Sigmoid colon (tissue), 7 donors: ENCODE measurements around the gene SAA2. TPM values are rescaled to one million over a fixed set of nuclear protein-coding genes. Genes with fewer than 3 reads are reported as not detected.
A peak's percentile ranks its signal among the peaks of the same experiment; 100 is the strongest.

Experiments
- DNase-seq: peaks from one replicate; pipeline ENCODE4 v3.0.0-alpha.2; 2019
- H3K27ac ChIP-seq, 4 donors: fragments of 200-600 bp; sonication (generic); one replicate each; pipeline ENCODE4 v1.5.1; 2016 to 2019; ENCODE audit warnings: mild to moderate bottlenecking in 1 of 4
- H3K27me3 ChIP-seq, 3 donors: fragments of 200-600 bp; sonication (generic); one replicate each; pipeline ENCODE4 v1.5.1; 2019; ENCODE audit warnings: mild to moderate bottlenecking in 1 of 3
- H3K36me3 ChIP-seq, 4 donors: fragments of 200-600 bp; sonication (generic); one replicate each; pipeline ENCODE4 v1.5.1; 2016 to 2019
- H3K4me1 ChIP-seq, 4 donors: fragments of 200-600 bp; sonication (generic); one replicate each; pipeline ENCODE4 v1.5.1; 2017 to 2019
- H3K4me3 ChIP-seq, 4 donors: fragments of 200-600 bp; sonication (generic); one replicate each; pipeline ENCODE4 v1.5.1; 2017 to 2019; ENCODE audit warnings: mild to moderate bottlenecking in 2 of 4, moderate library complexity in 1 of 4
- H3K9me3 ChIP-seq, 4 donors: fragments of 200-600 bp in 3 of 4; sonication (generic) in 3 of 4; one replicate each; pipeline versions ENCODE4 v1.5.1 to v1.6.1; 2013 to 2019
- EP300 ChIP-seq, 4 donors: sonication (generic); formaldehyde crosslinking; IDR thresholded peaks; one replicate each; pipeline ENCODE4 v1.6.1; 2017; ENCODE audit warnings: antibody characterized with exemption in 4 of 4
- POLR2A ChIP-seq, 2 donors: fragments of 450-650 bp; IDR thresholded peaks; one replicate each; pipeline ENCODE4 v1.6.1; 2016; ENCODE audit warnings: antibody characterized with exemption in 2 of 2, mild to moderate bottlenecking in 2 of 2, moderate library complexity in 2 of 2
- POLR2AphosphoS5 ChIP-seq, 4 donors: sonication (generic); formaldehyde crosslinking; IDR thresholded peaks; one replicate each; pipeline ENCODE4 v1.6.1; 2017; ENCODE audit warnings: antibody characterized with exemption in 4 of 4
- WGBS, 2 donors: extraction: QIAGEN DNeasy Blood & Tissue Kit; methylation state at CpG; one replicate each; pipeline ENCODE4 v1.1.7; 2013; 5-methylcytosine and 5-hydroxymethylcytosine counted together
- intact Hi-C: fragments of 100-400 bp; cut with DNase I; formaldehyde crosslinking; loops from one replicate; pipeline ENCODE4 v1.15.1; 2023
- polyA plus RNA-seq, 3 donors: library from polyadenylated mRNA; stranded (reverse); fragments of 200-250 nt; gene quantifications; one replicate each; pipeline ENCODE4 v1.2.3, GENCODE V29; 2013
- total RNA-seq, 4 donors: library from RNA; depleted of rRNA; stranded (reverse); fragments of >200 nt; gene quantifications; one replicate each; pipeline ENCODE4 v1.1.0, GENCODE V29; 2016
- TF ChIP-seq, protein P1 (sequence below), 4 experiments: fragments of 450-650 bp in 3 of 4; fragments of 200-600 bp in 1 of 4; IDR thresholded peaks; one replicate each; pipeline ENCODE4 v1.5.1; 2016 to 2019; ENCODE audit warnings: antibody characterized with exemption in 4 of 4, mild to moderate bottlenecking in 3 of 4, moderate library complexity in 2 of 4
- donor health status: healthy with polysubstance abuse.
- donor health status: Bipolar disorder and iron deficiency.
- donor health status: healthy.

Gene SAA2
- total and polyA plus RNA-seq, 7 donors = 0.41 to 69.2 (median 9.1) TPM; not detected in 3

GRCh38 chr11:18245396-18245795 is 3.1 kb downstream of the SAA2 start:
- no peak for DNase-seq
- 77 to 78% methylated on average over 6 of the region's 6 CpGs for WGBS, 2 donors
- intact Hi-C loops = no loop called here
- Histone ChIP-seq H3K9me3 (no peaks in the 10 kb centered on the region), H3K27me3 (no peaks in the 10 kb centered on the region), H3K4me1 (no peaks in the 10 kb centered on the region), H3K36me3 (no peaks in the 10 kb centered on the region), H3K4me3 (no peak overlapping the region), H3K27ac (no peak overlapping the region)
- no peak for TF ChIP-seq POLR2A (IDR thresholded peaks at IDR 0.05)

DNA sequence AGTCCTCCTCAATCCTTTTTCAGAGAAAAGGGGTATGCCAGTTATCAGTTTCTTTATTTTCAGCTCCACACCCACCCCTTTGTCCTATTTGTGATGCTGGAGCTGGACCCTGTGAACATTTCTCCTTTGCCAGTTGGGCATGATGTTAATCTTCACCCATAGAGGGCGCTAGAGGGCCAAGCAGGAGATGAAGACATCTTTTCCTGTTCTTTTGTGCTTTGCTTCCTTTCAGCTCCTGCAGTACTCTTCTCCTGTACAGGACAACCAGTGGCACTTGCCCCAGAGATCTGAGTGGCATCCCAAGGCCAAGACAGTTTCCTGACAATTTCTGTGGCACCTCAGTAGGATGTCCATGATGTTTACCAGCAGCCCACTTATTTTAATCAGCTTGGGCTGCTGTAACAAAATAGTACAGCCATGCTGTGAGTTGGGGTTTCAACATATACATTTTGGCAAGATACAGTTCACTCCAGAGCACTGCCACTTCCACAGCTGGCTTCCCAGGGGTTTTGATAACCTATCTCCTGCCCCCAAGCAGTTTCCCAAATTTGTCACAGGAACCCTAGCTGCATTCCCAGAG is 4.6 kb downstream of the SAA2 start:
- intact Hi-C loops = no loop called here
- Histone ChIP-seq H3K27ac (no peak overlapping the region), H3K9me3 (no peaks in the 10 kb centered on the region), H3K36me3 (no peaks in the 10 kb centered on the region), H3K27me3 (no peaks in the 10 kb centered on the region), H3K4me3 (no peak overlapping the region), H3K4me1 (no peaks in the 10 kb centered on the region)
- WGBS, 2 donors = 0 to 2% methylated on average over 1 of the region's 1 CpG
- no peak for DNase-seq
- TF ChIP-seq, protein P1, sequence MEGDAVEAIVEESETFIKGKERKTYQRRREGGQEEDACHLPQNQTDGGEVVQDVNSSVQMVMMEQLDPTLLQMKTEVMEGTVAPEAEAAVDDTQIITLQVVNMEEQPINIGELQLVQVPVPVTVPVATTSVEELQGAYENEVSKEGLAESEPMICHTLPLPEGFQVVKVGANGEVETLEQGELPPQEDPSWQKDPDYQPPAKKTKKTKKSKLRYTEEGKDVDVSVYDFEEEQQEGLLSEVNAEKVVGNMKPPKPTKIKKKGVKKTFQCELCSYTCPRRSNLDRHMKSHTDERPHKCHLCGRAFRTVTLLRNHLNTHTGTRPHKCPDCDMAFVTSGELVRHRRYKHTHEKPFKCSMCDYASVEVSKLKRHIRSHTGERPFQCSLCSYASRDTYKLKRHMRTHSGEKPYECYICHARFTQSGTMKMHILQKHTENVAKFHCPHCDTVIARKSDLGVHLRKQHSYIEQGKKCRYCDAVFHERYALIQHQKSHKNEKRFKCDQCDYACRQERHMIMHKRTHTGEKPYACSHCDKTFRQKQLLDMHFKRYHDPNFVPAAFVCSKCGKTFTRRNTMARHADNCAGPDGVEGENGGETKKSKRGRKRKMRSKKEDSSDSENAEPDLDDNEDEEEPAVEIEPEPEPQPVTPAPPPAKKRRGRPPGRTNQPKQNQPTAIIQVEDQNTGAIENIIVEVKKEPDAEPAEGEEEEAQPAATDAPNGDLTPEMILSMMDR (IDR thresholded peaks at IDR 0.05) = peak in 2 of 4 experiments; percentile 8 to 43
- no peak for TF ChIP-seq POLR2A (IDR thresholded peaks at IDR 0.05)
- TF ChIP-seq EP300 (IDR thresholded peaks at IDR 0.05) = no peak
- TF ChIP-seq POLR2AphosphoS5 (IDR thresholded peaks at IDR 0.05) = no peak

GRCh38 chr11:18239655-18240054 is 8.8 kb downstream of the SAA2 start:
- 89 to 95% methylated on average over 1 of the region's 1 CpG for WGBS, 2 donors
- intact Hi-C loops = no loop called here

DNA sequence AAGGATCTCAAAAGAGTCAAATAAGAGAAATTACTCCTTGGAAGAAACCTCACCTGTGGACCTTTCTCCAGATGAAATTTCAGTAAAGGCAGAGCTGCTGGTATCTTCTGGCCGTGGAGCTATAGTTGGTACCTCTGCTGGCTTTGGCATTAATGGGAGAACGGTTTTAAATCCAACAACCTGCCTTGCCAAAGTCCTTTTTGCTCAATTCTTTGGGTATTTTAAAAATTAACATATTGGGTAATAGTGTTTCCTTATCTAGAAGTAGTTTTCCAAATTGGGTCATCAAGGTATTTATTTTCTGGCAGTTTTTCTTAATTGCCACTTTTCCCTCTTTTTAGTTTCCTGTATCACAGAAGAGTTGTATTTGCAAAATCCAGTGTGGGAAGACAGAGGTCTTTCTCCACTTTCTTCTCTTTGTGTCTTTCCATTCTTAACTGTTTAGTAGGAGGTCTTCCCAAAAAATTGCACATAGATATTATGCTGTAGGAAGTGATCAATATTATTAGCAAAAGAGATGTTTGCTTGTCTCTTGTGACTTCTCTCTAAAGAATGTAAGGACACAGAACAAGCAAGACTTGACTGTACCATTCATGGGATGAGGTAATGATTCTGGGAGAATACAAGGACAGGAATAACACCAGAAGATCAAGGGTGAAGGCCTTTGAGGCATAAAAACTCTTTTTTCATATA is 11.7 kb downstream of the SAA2 start, which contains the start of gene SAA4:
SAA4 (minus strand) TSS at position 139 of the 693 bp plus-strand sequence. CDS start 876 bp downstream, outside the sequence.
- Histone ChIP-seq H3K27ac (no peak within 1 kb of the TSS), H3K9me3 (no peaks in the 10 kb centered on the region), H3K4me3 (no peak within 1 kb of the TSS), H3K36me3 (no peaks in the 10 kb centered on the region), H3K4me1 (no peaks in the 10 kb centered on the region), H3K27me3 (no peaks in the 10 kb centered on the region)
- WGBS, 2 donors = 66 to 78% methylated on average over 2 of the region's 2 CpGs
- intact Hi-C loops = no loop called here
- TF ChIP-seq EP300 (IDR thresholded peaks at IDR 0.05) = no peak
- DNase-seq = no peak

More at GRCh38 chr11:18239655-18240054, 8.8 kb downstream of the SAA2 start:
- no peak overlapping the region for H3K4me3 ChIP-seq
- H3K27me3 ChIP-seq = no peaks in the 10 kb centered on the region
- H3K36me3 ChIP-seq = no peaks in the 10 kb centered on the region
- no peak for TF ChIP-seq POLR2A (IDR thresholded peaks at IDR 0.05)
- TF ChIP-seq POLR2AphosphoS5 (IDR thresholded peaks at IDR 0.05) = no peak
- TF ChIP-seq, protein P1 (IDR thresholded peaks at IDR 0.05) = no peak
- TF ChIP-seq EP300 (IDR thresholded peaks at IDR 0.05) = no peak
- DNase-seq = no peak
- H3K27ac ChIP-seq = no peak overlapping the region
- no peaks in the 10 kb centered on the region for H3K4me1 ChIP-seq
- H3K9me3 ChIP-seq = no peaks in the 10 kb centered on the region

DNA sequence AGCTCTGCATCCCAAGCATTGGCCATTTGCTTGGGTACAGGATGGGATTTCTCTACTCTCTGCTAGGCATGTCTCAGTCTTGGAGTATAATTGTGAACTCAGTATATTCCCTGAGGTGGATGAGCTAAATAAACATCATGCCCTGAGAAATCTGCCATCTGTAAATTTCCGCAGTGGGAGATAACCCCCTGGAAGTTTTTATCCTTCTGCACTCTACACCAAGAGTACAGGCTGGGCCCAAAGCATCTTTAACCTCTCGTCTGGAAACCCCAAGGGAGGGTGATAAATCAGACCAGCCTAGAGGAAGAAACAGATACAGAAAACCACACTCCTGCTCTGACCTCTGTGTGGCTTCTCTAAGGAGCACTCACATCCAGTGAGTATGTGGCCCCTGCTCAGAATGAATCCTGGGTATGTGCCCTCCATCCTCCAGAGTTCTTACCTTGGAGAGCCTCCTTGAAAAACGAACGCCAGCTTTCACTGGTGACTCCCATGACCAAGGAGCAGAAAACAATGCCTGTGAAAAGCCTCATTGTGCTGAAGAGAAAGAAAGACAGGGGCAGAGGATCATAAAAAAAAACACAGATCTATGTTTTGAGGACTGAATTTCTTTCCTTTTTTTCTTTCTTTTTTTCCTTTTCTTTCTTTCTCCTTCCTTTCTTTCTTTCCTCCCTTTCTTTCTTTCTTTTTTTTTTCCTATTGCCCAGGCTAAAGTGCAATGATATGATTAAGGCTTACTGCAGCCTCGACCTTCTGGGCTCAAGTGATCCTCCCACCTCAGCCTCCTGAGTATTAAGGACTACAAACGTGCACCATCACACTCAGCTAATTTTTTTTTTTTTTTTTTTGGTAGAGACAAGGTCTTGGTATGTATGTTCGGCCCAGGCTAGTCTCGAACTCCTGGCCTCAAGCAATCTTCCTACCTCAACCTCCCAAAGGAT is 12.8 kb downstream of the SAA2 start:
- no peaks in the 10 kb centered on the region for H3K36me3 ChIP-seq
- no peaks in the 10 kb centered on the region for H3K4me1 ChIP-seq
- H3K4me3 ChIP-seq = no peak overlapping the region
- WGBS, 2 donors = 55 to 65% methylated on average over 8 of the region's 8 CpGs
- H3K27me3 ChIP-seq = no peaks in the 10 kb centered on the region
- intact Hi-C loops = no loop called here
- no peaks in the 10 kb centered on the region for H3K9me3 ChIP-seq
- no peak for DNase-seq
- TF ChIP-seq POLR2A (IDR thresholded peaks at IDR 0.05) (no peak), POLR2AphosphoS5 (IDR thresholded peaks at IDR 0.05) (no peak), EP300 (IDR thresholded peaks at IDR 0.05) (no peak)
- TF ChIP-seq, protein P1 (IDR thresholded peaks at IDR 0.05) = no peak
- H3K27ac ChIP-seq = no peak overlapping the region
